Smooth muscle cell (in vitro differentiated cells): ENCODE measurements around the gene ATP1A1. TPM values are rescaled to one million over a fixed set of nuclear protein-coding genes. Genes with fewer than 3 reads are reported as not detected.

Experiments used
- DNase-seq: peaks from one replicate; lab custom pipeline; 2025; ENCODE audit not compliant: unreplicated experiment; lab: John Stamatoyannopoulos, UW
- H2AFZ ChIP-seq: fragments of 200-600 bp; sonication (generic); 2 replicates; pipeline ENCODE4 v1.6.0; 2016; ENCODE audit warnings: antibody characterized with exemption, low read depth, mild to moderate bottlenecking
- H3F3A ChIP-seq: fragments of 200-600 bp; sonication (generic); 2 replicates; pipeline ENCODE4 v1.6.0; 2017; ENCODE audit warnings: antibody characterized with exemption, low read depth
- H3K27ac ChIP-seq: fragments of 200-600 bp; sonication (generic); 2 replicates; pipeline ENCODE4 v1.5.1; 2016; ENCODE audit warnings: low read depth, mild to moderate bottlenecking
- H3K27me3 ChIP-seq: fragments of 200-600 bp; sonication (generic); 2 replicates; pipeline ENCODE4 v1.6.1; 2016; ENCODE audit warnings: low read depth, mild to moderate bottlenecking
- H3K36me3 ChIP-seq: fragments of 200-600 bp; sonication (generic); 2 replicates; pipeline ENCODE4 v1.5.1; 2016; ENCODE audit warnings: low read depth
- H3K4me1 ChIP-seq: fragments of 200-600 bp; sonication (generic); 2 replicates; pipeline ENCODE4 v1.5.1; 2016; ENCODE audit warnings: low read depth
- H3K4me2 ChIP-seq: fragments of 200-600 bp; sonication (generic); 2 replicates; pipeline ENCODE4 v1.6.0; 2016; ENCODE audit warnings: mild to moderate bottlenecking
- H3K4me3 ChIP-seq: fragments of 200-600 bp; sonication (generic); 2 replicates; pipeline ENCODE4 v1.5.1; 2016; ENCODE audit warnings: mild to moderate bottlenecking
- H3K79me2 ChIP-seq: fragments of 200-600 bp; sonication (generic); 2 replicates; pipeline ENCODE4 v1.6.0; 2016; ENCODE audit warnings: low read depth, mild to moderate bottlenecking
- H3K9ac ChIP-seq: fragments of 200-600 bp; sonication (generic); 2 replicates; pipeline ENCODE4 v1.6.0; 2016; ENCODE audit warnings: low read depth
- H3K9me3 ChIP-seq: fragments of 200-600 bp; sonication (generic); replicated peaks from 2 replicates; pipeline ENCODE4 v1.5.1; 2016; ENCODE audit warnings: low read depth
- H4K20me1 ChIP-seq: fragments of 200-600 bp; sonication (generic); 2 replicates; pipeline ENCODE4 v1.6.0; 2016; ENCODE audit warnings: low read depth
- WGBS: methylation state at CpG from one replicate; pipeline ENCODE4 v1.1.7; 2016; ENCODE audit warnings: low lambda C conversion rate; 5-methylcytosine and 5-hydroxymethylcytosine counted together
- polyA plus RNA-seq: library from polyadenylated mRNA; unstranded; fragments of >200 nt; fragmentation: Nextera tagmentation; extraction: Ambion mirVana; gene quantifications from 2 replicates; pipeline ENCODE4 v1.2.1, GENCODE V29; 2016
- total RNA-seq: library from RNA; depleted of rRNA; stranded (reverse); fragments of >200 nt; gene quantifications from 2 replicates; pipeline ENCODE4 v1.2.3, GENCODE V29; 2014
- TF ChIP-seq, protein P1 (sequence below): fragments of 200-600 bp; sonication (generic); IDR thresholded peaks from 2 replicates; pipeline ENCODE4 v1.5.1; 2017; ENCODE audit warnings: borderline replicate concordance, mild to moderate bottlenecking, antibody characterized with exemption; ENCODE audit not compliant: insufficient read depth, poor library complexity, severe bottlenecking

Gene ATP1A1
- total and polyA plus RNA-seq, 2 experiments from 2014 or later, result 75.7 to 104 TPM

DNA sequence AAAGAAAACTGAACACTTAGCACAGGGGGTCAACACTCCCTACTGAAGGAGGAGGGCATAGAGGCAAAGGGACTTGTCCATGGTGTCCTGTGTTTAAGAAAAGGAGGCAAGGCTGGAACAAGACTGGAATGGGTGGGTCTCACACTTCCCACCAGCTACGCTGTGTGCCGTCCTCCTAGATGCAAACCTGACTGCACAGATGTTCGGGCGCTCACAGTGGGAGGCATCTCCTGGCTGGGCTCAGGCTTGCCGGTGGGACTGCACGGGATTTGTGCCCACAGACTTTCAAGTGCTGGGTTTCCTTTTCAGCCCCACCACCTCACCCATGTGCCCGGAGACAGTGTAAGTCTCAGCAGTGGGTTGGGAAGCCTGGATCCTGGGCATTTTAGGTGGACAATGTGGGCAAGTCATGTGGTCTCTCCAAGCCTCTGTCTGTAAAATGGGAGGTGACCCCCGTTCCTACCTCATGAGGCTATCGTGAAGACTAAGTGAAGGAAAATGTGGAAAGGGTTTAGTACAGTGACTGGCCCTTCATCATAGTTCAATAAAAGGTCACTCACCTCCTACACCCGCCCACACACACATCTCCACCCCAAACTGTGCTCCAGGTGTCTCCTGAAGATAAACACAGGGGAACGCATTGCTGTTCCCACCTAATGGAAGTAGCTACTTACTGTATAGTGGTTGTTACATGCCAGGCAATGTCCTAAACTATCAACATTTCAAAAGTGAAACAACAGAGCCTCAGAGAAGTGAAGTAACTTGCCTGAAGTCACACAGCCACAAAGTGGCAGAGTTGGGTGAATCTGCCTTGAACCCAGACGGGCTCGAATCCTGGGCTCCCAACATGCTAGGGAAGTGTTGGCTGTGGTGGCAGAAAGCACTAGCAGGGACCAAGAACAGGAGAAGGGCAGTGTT is 36.0 kb downstream of the ATP1A1 start:
- Histone ChIP-seq H3K4me1 (no peaks in the 10 kb centered on the region), H4K20me1 (peaks cover 23% of the 10 kb centered on the region), H2AFZ (no peak overlapping the region), H3K9ac (no peak overlapping the region), H3K79me2 (no peaks in the 10 kb centered on the region), H3K4me2 (no peak overlapping the region), H3F3A (no peaks in the 10 kb centered on the region), H3K36me3 (peaks cover 9% of the 10 kb centered on the region), H3K9me3 (no peaks in the 10 kb centered on the region), H3K4me3 (no peak overlapping the region), H3K27me3 (no peaks in the 10 kb centered on the region), H3K27ac (no peak overlapping the region)
- TF ChIP-seq, protein P1, sequence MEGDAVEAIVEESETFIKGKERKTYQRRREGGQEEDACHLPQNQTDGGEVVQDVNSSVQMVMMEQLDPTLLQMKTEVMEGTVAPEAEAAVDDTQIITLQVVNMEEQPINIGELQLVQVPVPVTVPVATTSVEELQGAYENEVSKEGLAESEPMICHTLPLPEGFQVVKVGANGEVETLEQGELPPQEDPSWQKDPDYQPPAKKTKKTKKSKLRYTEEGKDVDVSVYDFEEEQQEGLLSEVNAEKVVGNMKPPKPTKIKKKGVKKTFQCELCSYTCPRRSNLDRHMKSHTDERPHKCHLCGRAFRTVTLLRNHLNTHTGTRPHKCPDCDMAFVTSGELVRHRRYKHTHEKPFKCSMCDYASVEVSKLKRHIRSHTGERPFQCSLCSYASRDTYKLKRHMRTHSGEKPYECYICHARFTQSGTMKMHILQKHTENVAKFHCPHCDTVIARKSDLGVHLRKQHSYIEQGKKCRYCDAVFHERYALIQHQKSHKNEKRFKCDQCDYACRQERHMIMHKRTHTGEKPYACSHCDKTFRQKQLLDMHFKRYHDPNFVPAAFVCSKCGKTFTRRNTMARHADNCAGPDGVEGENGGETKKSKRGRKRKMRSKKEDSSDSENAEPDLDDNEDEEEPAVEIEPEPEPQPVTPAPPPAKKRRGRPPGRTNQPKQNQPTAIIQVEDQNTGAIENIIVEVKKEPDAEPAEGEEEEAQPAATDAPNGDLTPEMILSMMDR, result no peak
- no peak for DNase-seq
- WGBS, result 95% methylated on average over 13 of the region's 13 CpGs

- no peak overlapping the region for H3K9ac ChIP-seq
- WGBS, result 45% methylated on average over 8 of the region's 8 CpGs
- H3K4me3 ChIP-seq, result no peak overlapping the region
- H3K79me2 ChIP-seq, result no peaks in the 10 kb centered on the region
- H3K9me3 ChIP-seq, result no peaks in the 10 kb centered on the region
- no peak for DNase-seq
- H3K4me2 ChIP-seq, result no peak overlapping the region
- TF ChIP-seq, protein P1, result no peak
- no peak overlapping the region for H2AFZ ChIP-seq
- H3K36me3 ChIP-seq, result peaks cover 3% of the 10 kb centered on the region
- H4K20me1 ChIP-seq, result peaks cover 16% of the 10 kb centered on the region
- H3K27ac ChIP-seq, result no peak overlapping the region
- no peaks in the 10 kb centered on the region for H3K27me3 ChIP-seq
- no peaks in the 10 kb centered on the region for H3F3A ChIP-seq
- no peaks in the 10 kb centered on the region for H3K4me1 ChIP-seq
These were observed 36.7 kb downstream of the ATP1A1 start for GRCh38 chr1:116409751-116410191.

DNA sequence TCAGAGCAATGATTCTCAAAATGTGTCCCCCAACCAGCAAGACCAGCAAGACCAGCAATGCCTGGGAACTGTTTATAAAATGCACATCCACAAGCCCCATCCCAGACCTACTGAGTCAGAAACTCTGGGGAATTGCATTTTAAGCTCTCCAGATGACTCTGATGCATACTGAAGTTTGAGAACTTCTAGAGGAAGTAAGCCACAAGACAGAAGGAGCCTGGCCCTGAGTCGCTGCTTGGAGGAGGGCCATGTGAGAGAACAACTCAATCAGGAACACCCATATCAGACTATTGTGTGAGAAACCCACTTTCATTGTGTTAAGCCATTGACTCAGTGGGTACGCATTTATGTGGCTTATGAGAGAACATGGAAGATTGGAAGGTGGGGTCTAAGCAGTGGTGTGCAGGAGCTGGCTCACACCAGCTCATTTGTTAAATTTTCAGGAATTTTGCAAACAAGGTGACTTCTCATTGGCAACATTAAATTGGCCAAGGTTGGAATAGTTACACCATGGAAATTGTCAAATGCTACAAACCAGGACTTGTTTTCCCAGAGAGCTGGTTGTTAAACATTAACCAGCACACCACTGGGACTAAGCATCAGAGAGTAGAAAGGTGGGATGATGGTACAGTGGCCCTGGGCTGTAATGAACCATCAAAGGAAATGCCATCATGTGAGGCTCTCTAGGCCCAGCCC is 38.9 kb downstream of the ATP1A1 start:
- Histone ChIP-seq H3F3A (no peaks in the 10 kb centered on the region), H3K9ac (no peak overlapping the region), H3K4me1 (peaks cover 15% of the 10 kb centered on the region), H3K79me2 (no peaks in the 10 kb centered on the region), H3K9me3 (no peaks in the 10 kb centered on the region), H3K27ac (no peak overlapping the region), H2AFZ (no peak overlapping the region), H4K20me1 (peaks cover 2% of the 10 kb centered on the region), H3K4me3 (no peak overlapping the region), H3K4me2 (no peak overlapping the region), H3K27me3 (no peaks in the 10 kb centered on the region), H3K36me3 (no peaks in the 10 kb centered on the region)
- DNase-seq, result no peak
- TF ChIP-seq, protein P1, result no peak
- 71% methylated on average over 2 of the region's 2 CpGs for WGBS
